ENCODE data around the gene AGER.

DNA sequence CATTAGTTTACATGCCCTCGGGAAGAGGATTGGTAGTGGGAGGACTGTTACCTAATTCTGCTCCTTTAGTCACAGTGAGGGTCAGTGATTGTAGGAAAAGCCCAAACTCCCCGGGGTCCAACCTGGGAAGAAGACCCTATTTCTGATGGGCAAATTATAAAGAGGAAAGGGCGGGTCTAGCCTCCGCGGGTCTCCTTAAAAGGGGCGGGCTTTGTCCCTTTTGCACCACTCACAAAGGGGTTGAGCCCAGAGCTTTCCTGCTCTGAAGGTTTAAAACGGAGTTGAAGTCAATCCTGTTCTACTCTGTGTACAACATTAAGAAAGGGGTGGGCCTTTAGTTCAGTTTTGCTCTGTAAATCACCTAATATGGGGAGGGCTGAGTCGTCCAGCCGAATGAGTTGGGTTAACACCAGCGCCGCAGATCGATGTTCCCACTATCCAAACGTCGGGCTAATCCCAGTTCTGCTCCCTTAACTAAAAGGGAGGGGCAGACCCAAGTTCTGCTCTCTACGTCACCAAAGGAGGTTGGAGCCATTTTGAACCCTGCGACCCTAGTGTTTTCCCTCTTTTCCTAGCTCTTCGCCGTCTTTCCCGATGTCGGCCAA, 6.8 kb downstream of the AGER start:
- TF ChIP-seq, protein P1, sequence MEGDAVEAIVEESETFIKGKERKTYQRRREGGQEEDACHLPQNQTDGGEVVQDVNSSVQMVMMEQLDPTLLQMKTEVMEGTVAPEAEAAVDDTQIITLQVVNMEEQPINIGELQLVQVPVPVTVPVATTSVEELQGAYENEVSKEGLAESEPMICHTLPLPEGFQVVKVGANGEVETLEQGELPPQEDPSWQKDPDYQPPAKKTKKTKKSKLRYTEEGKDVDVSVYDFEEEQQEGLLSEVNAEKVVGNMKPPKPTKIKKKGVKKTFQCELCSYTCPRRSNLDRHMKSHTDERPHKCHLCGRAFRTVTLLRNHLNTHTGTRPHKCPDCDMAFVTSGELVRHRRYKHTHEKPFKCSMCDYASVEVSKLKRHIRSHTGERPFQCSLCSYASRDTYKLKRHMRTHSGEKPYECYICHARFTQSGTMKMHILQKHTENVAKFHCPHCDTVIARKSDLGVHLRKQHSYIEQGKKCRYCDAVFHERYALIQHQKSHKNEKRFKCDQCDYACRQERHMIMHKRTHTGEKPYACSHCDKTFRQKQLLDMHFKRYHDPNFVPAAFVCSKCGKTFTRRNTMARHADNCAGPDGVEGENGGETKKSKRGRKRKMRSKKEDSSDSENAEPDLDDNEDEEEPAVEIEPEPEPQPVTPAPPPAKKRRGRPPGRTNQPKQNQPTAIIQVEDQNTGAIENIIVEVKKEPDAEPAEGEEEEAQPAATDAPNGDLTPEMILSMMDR (IDR thresholded peaks at IDR 0.05) = no peak
- no peak for TF ChIP-seq FOSB (CRISPR knock-in tag; IDR thresholded peaks at IDR 0.05)
- TF ChIP-seq BHLHE40 (IDR thresholded peaks at IDR 0.05; ENCODE audit: low read depth, low read length) = no peak
- peak; percentile 47 for TF ChIP-seq POLR2A (IDR thresholded peaks at IDR 0.05; ENCODE audit: low read length)

Data from A549 (cell line).